Neural crest cell (in vitro differentiated cells): ENCODE measurements around the gene CAMSAP2. TPM values are rescaled to one million over a fixed set of nuclear protein-coding genes. Genes with fewer than 3 reads are reported as not detected.
"Not testable (repeated sequence)": the region's sequence is repeated elsewhere in the genome, so short reads cannot be mapped to it uniquely, and the experiment has no call there.

Experiments
- DNase-seq: peaks from one replicate; pipeline ENCODE4 v3.0.0; 2021; ENCODE audit warnings: low read depth, mixed read lengths, low spot score
- H3K27ac Mint-ChIP-seq: one replicate; pipeline ENCODE4 v1.8.0; 2021; ENCODE audit warnings: mild to moderate bottlenecking, mixed read lengths; ENCODE audit not compliant: unreplicated experiment
- H3K27me3 Mint-ChIP-seq: 2 replicates; pipeline ENCODE4 v1.8.0; 2021; ENCODE audit warnings: low read depth, mild to moderate bottlenecking, mixed read lengths
- H3K36me3 Mint-ChIP-seq: 2 replicates; pipeline ENCODE4 v1.8.0; 2021; ENCODE audit warnings: low read depth, mild to moderate bottlenecking, mixed read lengths
- H3K4me1 Mint-ChIP-seq: 2 replicates; pipeline ENCODE4 v1.8.0; 2021; ENCODE audit warnings: mixed read lengths
- H3K4me3 Mint-ChIP-seq: one replicate; pipeline ENCODE4 v1.8.0; 2021; ENCODE audit warnings: mild to moderate bottlenecking, mixed read lengths
- H3K9me3 Mint-ChIP-seq: 2 replicates; pipeline ENCODE4 v1.8.0; 2021; ENCODE audit warnings: mixed read lengths
- total RNA-seq: library from RNA; stranded (reverse); gene quantifications from 2 replicates; pipeline ENCODE4 v1.2.1, GENCODE V29; 2021
- TF ChIP-seq, protein P1 (sequence below): fragments of 200-600 bp; sonication (generic); conservative IDR thresholded peaks from 2 replicates; pipeline ENCODE4 v1.5.0; 2021; ENCODE audit warnings: antibody characterized with exemption, mild to moderate bottlenecking

The CAMSAP2 gene
- total RNA-seq, 1 donor from 2014 or later: 40.3 TPM

- H3K9me3 Mint-ChIP-seq: peaks cover 4% of the 10 kb centered on the region
- DNase-seq: no peak
- H3K4me1 Mint-ChIP-seq: peaks cover 31% of the 10 kb centered on the region
- H3K27ac Mint-ChIP-seq: no peak overlapping the region
- TF ChIP-seq, protein P1, sequence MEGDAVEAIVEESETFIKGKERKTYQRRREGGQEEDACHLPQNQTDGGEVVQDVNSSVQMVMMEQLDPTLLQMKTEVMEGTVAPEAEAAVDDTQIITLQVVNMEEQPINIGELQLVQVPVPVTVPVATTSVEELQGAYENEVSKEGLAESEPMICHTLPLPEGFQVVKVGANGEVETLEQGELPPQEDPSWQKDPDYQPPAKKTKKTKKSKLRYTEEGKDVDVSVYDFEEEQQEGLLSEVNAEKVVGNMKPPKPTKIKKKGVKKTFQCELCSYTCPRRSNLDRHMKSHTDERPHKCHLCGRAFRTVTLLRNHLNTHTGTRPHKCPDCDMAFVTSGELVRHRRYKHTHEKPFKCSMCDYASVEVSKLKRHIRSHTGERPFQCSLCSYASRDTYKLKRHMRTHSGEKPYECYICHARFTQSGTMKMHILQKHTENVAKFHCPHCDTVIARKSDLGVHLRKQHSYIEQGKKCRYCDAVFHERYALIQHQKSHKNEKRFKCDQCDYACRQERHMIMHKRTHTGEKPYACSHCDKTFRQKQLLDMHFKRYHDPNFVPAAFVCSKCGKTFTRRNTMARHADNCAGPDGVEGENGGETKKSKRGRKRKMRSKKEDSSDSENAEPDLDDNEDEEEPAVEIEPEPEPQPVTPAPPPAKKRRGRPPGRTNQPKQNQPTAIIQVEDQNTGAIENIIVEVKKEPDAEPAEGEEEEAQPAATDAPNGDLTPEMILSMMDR: no peak
- no peak overlapping the region for H3K4me3 Mint-ChIP-seq
- H3K27me3 Mint-ChIP-seq: no peaks in the 10 kb centered on the region
- peaks cover 28% of the 10 kb centered on the region for H3K36me3 Mint-ChIP-seq
These were observed 10.4 kb downstream of the CAMSAP2 start for GRCh38 chr1:200749090-200749489.

DNA sequence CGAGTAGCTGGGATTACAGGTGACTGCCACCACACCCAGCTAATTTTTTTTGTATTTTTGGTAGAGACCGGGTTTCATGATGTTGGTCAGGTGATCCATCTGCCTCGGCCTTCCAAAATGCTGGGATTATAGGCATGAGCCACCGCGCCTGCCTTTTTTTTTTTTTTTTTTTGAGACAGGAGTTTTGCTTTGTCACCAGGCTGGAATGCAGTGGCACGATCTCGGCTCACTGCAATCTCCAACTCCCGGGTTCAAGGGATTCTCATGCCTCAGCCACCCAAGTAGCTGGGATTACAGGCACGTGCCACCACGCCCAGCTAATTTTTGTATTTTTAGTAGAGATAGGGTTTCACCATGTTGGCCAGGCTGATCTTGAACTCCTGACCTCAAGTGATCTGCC, 12.1 kb downstream of the CAMSAP2 start:
- not testable (repeated sequence) for H3K4me3 Mint-ChIP-seq, DNase-seq, H3K27me3 Mint-ChIP-seq, H3K9me3 Mint-ChIP-seq, H3K27ac Mint-ChIP-seq
- H3K4me1 Mint-ChIP-seq: peaks cover 27% of the 10 kb centered on the region
- H3K36me3 Mint-ChIP-seq: peaks cover 24% of the 10 kb centered on the region

GRCh38 chr1:200751717-200752116, 13.0 kb downstream of the CAMSAP2 start:
- no peaks in the 10 kb centered on the region for H3K27me3 Mint-ChIP-seq

DNA sequence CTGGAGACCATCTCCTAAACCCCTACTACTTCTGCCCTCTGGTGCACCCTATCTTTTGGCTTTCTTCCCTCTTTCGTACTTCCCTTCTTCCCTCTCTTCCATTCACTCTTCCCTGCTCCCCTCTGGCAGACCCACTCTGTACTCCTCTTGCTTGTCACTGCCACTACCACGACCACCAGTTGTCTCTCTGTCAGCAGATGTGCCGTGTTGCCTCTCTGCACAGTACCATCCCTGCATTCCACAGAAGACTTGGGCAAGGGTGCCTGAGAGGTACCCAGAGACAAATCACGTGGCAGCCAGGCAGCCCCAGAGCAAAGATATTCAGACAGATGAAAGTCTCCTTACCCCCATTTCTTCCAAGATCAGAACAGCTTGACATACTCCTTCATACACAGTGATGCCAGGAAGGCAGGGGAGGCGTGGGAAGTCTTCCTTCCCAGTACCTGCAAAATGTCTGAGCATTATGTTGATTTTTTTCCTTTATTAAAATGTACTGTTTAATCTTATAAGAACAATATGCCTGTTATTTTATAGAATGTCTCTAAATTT, 15.0 kb downstream of the CAMSAP2 start:
- H3K27ac Mint-ChIP-seq: no peak overlapping the region
- DNase-seq: no peak
- TF ChIP-seq, protein P1: no peak
- peaks cover 21% of the 10 kb centered on the region for H3K4me1 Mint-ChIP-seq
- peaks cover 11% of the 10 kb centered on the region for H3K36me3 Mint-ChIP-seq
- H3K9me3 Mint-ChIP-seq: no peaks in the 10 kb centered on the region
- H3K4me3 Mint-ChIP-seq: no peak overlapping the region
- no peaks in the 10 kb centered on the region for H3K27me3 Mint-ChIP-seq

More at GRCh38 chr1:200751717-200752116, 13.0 kb downstream of the CAMSAP2 start:
- Mint-ChIP-seq H3K4me1 (peaks cover 23% of the 10 kb centered on the region), H3K9me3 (no peaks in the 10 kb centered on the region), H3K4me3 (no peak overlapping the region), H3K27ac (no peak overlapping the region), H3K36me3 (peaks cover 21% of the 10 kb centered on the region)
- DNase-seq: no peak
- TF ChIP-seq, protein P1: no peak

DNA sequence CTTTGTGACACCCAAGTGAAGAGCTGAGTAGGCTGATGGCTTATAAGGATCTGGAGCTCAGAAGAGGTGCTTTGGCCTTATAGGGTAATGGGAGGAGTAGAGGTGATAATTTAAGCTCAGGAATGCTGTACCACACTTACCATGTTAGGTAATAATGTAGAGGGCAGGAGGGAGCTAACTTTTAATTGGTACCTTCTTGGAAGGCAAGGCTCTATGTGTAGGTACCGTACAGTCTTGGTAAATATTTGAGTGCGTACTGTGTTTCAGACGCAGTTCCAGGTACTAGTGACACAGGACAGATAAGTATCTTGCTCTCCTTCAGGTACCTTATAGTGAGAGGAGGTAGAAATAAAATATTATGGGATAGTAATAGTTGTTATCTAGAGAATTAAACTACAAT, 16.8 kb downstream of the CAMSAP2 start:
- TF ChIP-seq, protein P1: no peak
- H3K27ac Mint-ChIP-seq: no peak overlapping the region
- peaks cover 7% of the 10 kb centered on the region for H3K36me3 Mint-ChIP-seq
- H3K9me3 Mint-ChIP-seq: no peaks in the 10 kb centered on the region
- no peak overlapping the region for H3K4me3 Mint-ChIP-seq
- peaks cover 16% of the 10 kb centered on the region for H3K4me1 Mint-ChIP-seq
- H3K27me3 Mint-ChIP-seq: no peaks in the 10 kb centered on the region
- no peak for DNase-seq

DNA sequence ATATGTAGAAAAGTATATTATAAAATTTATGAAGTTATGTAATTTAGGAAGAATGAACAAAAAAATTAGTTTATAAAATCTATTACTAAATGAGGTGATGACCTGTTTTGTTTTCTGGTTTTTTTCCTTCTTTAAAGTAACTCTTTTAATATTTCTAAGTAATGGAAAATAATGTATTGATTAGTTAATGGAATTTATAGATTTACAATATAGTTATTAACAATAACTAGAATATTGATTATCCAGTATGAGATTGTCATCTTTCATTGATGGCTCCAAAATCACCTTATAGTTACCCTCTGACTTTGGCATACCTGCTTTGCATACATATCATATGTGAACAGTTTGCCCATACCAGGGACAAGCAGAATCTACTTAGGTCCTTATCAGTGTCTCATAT, 23.4 kb downstream of the CAMSAP2 start:
- Mint-ChIP-seq H3K36me3 (peaks cover 8% of the 10 kb centered on the region), H3K4me1 (peaks cover 12% of the 10 kb centered on the region), H3K4me3 (no peak overlapping the region), H3K27ac (no peak overlapping the region), H3K27me3 (no peaks in the 10 kb centered on the region), H3K9me3 (no peaks in the 10 kb centered on the region)
- TF ChIP-seq, protein P1: no peak
- DNase-seq: no peak
